ENCODE measurements around the gene GAGE10. TPM values are rescaled to one million over a fixed set of nuclear protein-coding genes. Genes with fewer than 3 reads are reported as not detected.
"Not testable (repeated sequence)": the region's sequence is repeated elsewhere in the genome, so short reads cannot be mapped to it uniquely, and the experiment has no call there.

Gene GAGE10
- total RNA-seq, 2 experiments from 2014 or later, result not detected

- H3K4me1 ChIP-seq (ENCODE audit: insufficient read depth, low read length); DNase-seq; H3K4me1 Mint-ChIP-seq (ENCODE audit: low read depth); H3K36me3 Mint-ChIP-seq (ENCODE audit: low read depth); H3K4me3 Mint-ChIP-seq; H3K9me3 ChIP-seq (ENCODE audit: control insufficient read depth in 1 of 2, insufficient read depth in 1 of 2, low read length in 2 of 2); H3K27ac ChIP-seq (ENCODE audit: low read depth in 1 of 2, low read length in 2 of 2); ATAC-seq (ENCODE audit: poor library complexity); CTCF ChIA-PET; H3K27me3 ChIP-seq (ENCODE audit: control insufficient read depth in 1 of 2, insufficient read depth in 2 of 2, low read length in 2 of 2); intact Hi-C loops (cut with DNase I, micrococcal nuclease); H3K9me3 Mint-ChIP-seq; POLR2A ChIA-PET; H3K27me3 Mint-ChIP-seq; H3K27ac Mint-ChIP-seq; H3K36me3 ChIP-seq (ENCODE audit: insufficient read depth, low read length); H3K4me3 ChIP-seq (ENCODE audit: low read length): not testable (repeated sequence)
Measured at GRCh38 chrX:49331282-49331681, 27.8 kb downstream of the GAGE10 start, which contains the start of gene GAGE13. Gene GAGE13 (plus strand): TSS chrX:49331582. CDS start chrX:49332738, 1,156 bp downstream.

DNA sequence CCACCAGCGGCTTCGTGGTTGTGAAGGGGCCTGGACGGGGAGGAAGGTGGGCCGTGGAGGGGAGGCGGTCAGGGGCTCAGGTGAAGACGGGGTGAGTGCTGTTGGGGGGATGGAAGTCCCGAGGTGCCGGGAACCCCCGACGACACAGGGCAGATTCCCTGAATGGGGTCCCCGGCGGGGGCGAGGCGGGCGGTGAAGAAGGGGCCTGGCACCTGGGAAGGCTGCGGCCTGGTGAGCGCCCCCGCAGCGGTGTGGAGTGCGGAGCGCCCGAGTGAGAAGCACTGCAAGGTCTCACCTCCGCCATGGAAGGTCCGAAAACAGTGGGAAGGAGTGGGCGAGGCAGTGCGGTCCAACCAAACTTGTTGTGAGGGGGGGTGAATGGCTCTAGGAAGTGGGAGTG is 28.4 kb downstream of the GAGE10 start:
- H3K36me3 ChIP-seq (ENCODE audit: insufficient read depth, low read length); H3K36me3 Mint-ChIP-seq (ENCODE audit: low read depth); ATAC-seq (ENCODE audit: poor library complexity); H3K27me3 ChIP-seq (ENCODE audit: control insufficient read depth in 1 of 2, insufficient read depth in 2 of 2, low read length in 2 of 2); H3K4me3 ChIP-seq (ENCODE audit: low read length); H3K27ac ChIP-seq (ENCODE audit: low read depth in 1 of 2, low read length in 2 of 2); CTCF ChIA-PET; H3K9me3 ChIP-seq (ENCODE audit: control insufficient read depth in 1 of 2, insufficient read depth in 1 of 2, low read length in 2 of 2); H3K4me1 ChIP-seq (ENCODE audit: insufficient read depth, low read length); H3K9me3 Mint-ChIP-seq; intact Hi-C loops (cut with DNase I, micrococcal nuclease); H3K27ac Mint-ChIP-seq; H3K4me3 Mint-ChIP-seq; H3K4me1 Mint-ChIP-seq (ENCODE audit: low read depth); H3K27me3 Mint-ChIP-seq; POLR2A ChIA-PET: not testable (repeated sequence)
- DNase-seq, result peak in 2 of 14 experiments; percentile 12 to 24

DNA sequence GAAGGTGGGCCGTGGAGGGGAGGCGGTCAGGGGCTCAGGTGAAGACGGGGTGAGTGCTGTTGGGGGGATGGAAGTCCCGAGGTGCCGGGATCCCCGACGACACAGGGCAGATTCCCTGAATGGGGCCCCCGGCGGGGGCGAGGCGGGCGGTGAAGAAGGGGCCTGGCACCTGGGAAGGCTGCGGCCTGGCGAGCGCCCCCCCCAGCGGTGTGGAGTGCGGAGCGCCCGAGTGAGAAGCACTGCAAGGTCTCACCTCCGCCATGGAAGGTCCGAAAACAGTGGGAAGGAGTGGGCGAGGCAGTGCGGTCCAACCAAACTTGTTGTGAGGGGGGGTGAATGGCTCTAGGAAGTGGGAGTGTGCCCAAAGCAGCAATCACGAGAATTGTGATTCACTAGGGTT is 38.0 kb downstream of the GAGE10 start:
- intact Hi-C loops (cut with DNase I, micrococcal nuclease); DNase-seq: not testable (repeated sequence)

DNA sequence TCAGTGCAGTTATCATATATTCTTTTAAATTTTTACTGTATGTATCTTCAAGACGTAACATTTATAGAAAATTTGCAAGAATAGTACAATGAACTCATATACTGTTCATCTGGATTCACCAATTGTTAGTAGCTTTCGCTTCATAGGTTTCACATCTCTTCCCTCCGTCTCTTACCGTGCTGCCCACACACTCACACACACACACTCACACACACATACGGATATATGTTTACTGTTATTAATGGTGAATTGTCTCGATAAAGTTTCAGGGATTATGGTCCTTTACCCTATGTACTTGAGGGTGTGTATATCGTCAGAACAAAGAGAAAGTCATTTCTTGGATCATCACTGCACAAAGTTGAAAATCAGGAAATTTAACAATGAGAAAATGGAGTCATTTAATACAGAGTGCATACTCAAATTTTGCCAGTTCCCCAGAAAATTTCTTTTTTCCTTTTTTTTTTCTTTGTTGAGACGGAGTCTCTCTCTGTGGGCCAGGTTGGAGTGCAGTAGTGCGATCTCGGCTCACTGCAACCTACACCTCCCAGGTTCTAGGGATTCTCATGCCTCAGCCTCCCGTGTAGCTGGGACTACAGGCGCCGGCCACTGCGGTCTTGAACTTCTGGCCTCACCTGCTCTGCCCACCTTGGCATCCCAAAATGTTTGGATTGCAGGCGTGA is 41.2 kb downstream of the GAGE10 start:
- POLR2A ChIA-PET; ATAC-seq (ENCODE audit: poor library complexity); H3K9me3 ChIP-seq (ENCODE audit: control insufficient read depth in 1 of 2, insufficient read depth in 1 of 2, low read length in 2 of 2); H3K36me3 ChIP-seq (ENCODE audit: insufficient read depth, low read length); H3K4me3 Mint-ChIP-seq; H3K27me3 Mint-ChIP-seq; CTCF ChIA-PET; H3K9me3 Mint-ChIP-seq; H3K27ac ChIP-seq (ENCODE audit: low read depth in 1 of 2, low read length in 2 of 2); H3K4me1 ChIP-seq (ENCODE audit: insufficient read depth, low read length); H3K36me3 Mint-ChIP-seq (ENCODE audit: low read depth); intact Hi-C loops (cut with DNase I, micrococcal nuclease); H3K4me3 ChIP-seq (ENCODE audit: low read length); H3K27me3 ChIP-seq (ENCODE audit: control insufficient read depth in 1 of 2, insufficient read depth in 2 of 2, low read length in 2 of 2); DNase-seq; H3K27ac Mint-ChIP-seq; H3K4me1 Mint-ChIP-seq (ENCODE audit: low read depth): not testable (repeated sequence)

More for the DNA sequence above, 38.0 kb downstream of the GAGE10 start:
- CTCF ChIA-PET; H3K4me3 Mint-ChIP-seq; H3K36me3 Mint-ChIP-seq (ENCODE audit: low read depth); H3K9me3 Mint-ChIP-seq; H3K27ac Mint-ChIP-seq; H3K27ac ChIP-seq (ENCODE audit: low read depth in 1 of 2, low read length in 2 of 2); H3K36me3 ChIP-seq (ENCODE audit: insufficient read depth, low read length); H3K4me3 ChIP-seq (ENCODE audit: low read length); ATAC-seq (ENCODE audit: poor library complexity); H3K27me3 ChIP-seq (ENCODE audit: control insufficient read depth in 1 of 2, insufficient read depth in 2 of 2, low read length in 2 of 2); H3K4me1 ChIP-seq (ENCODE audit: insufficient read depth, low read length); POLR2A ChIA-PET; H3K4me1 Mint-ChIP-seq (ENCODE audit: low read depth); H3K27me3 Mint-ChIP-seq; H3K9me3 ChIP-seq (ENCODE audit: control insufficient read depth in 1 of 2, insufficient read depth in 1 of 2, low read length in 2 of 2): not testable (repeated sequence)

GRCh38 chrX:49345402-49345801 is 42.0 kb downstream of the GAGE10 start:
- H3K36me3 ChIP-seq (ENCODE audit: insufficient read depth, low read length); ATAC-seq (ENCODE audit: poor library complexity); H3K4me3 ChIP-seq (ENCODE audit: low read length); H3K4me3 Mint-ChIP-seq; H3K4me1 Mint-ChIP-seq (ENCODE audit: low read depth); H3K9me3 ChIP-seq (ENCODE audit: control insufficient read depth in 1 of 2, insufficient read depth in 1 of 2, low read length in 2 of 2); H3K9me3 Mint-ChIP-seq; H3K27me3 ChIP-seq (ENCODE audit: control insufficient read depth in 1 of 2, insufficient read depth in 2 of 2, low read length in 2 of 2); CTCF ChIA-PET; DNase-seq; H3K36me3 Mint-ChIP-seq (ENCODE audit: low read depth); intact Hi-C loops (cut with DNase I, micrococcal nuclease); H3K27ac ChIP-seq (ENCODE audit: low read depth in 1 of 2, low read length in 2 of 2); H3K4me1 ChIP-seq (ENCODE audit: insufficient read depth, low read length); H3K27me3 Mint-ChIP-seq; POLR2A ChIA-PET; H3K27ac Mint-ChIP-seq: not testable (repeated sequence)

GRCh38 chrX:49346150-49346549 is 42.7 kb downstream of the GAGE10 start:
- POLR2A ChIA-PET, result not testable (repeated sequence)

More at GRCh38 chrX:49346150-49346549, 42.7 kb downstream of the GAGE10 start:
- H3K4me3 ChIP-seq (ENCODE audit: low read length); ATAC-seq (ENCODE audit: poor library complexity); H3K27me3 Mint-ChIP-seq; H3K9me3 ChIP-seq (ENCODE audit: control insufficient read depth in 1 of 2, insufficient read depth in 1 of 2, low read length in 2 of 2); H3K4me1 Mint-ChIP-seq (ENCODE audit: low read depth); H3K9me3 Mint-ChIP-seq; H3K27ac ChIP-seq (ENCODE audit: low read depth in 1 of 2, low read length in 2 of 2); H3K36me3 ChIP-seq (ENCODE audit: insufficient read depth, low read length); H3K4me1 ChIP-seq (ENCODE audit: insufficient read depth, low read length); H3K27ac Mint-ChIP-seq; H3K4me3 Mint-ChIP-seq; H3K36me3 Mint-ChIP-seq (ENCODE audit: low read depth); intact Hi-C loops (cut with DNase I, micrococcal nuclease); H3K27me3 ChIP-seq (ENCODE audit: control insufficient read depth in 1 of 2, insufficient read depth in 2 of 2, low read length in 2 of 2); CTCF ChIA-PET: not testable (repeated sequence)
- DNase-seq, result peak in 3 of 14 experiments; percentile 5 to 13 (median 11)
